PC-9 (cell line): Measurements from ENCODE around the gene TTL. TPM values are rescaled to one million over a fixed set of nuclear protein-coding genes. Genes with fewer than 3 reads are reported as not detected.
"Not testable (repeated sequence)": the region's sequence is repeated elsewhere in the genome, so short reads cannot be mapped to it uniquely, and the experiment has no call there.

Experiments
- BruUV-seq: library from RNA; stranded (reverse); fragments of 400-500 nt; replicated peaks from 2 replicates; lab custom pipeline; 2021; lab: Mats Ljungman, UMichigan
- CTCF ChIA-PET: fragments of 300-600 bp; sonication (Branson Sonifier 250); formaldehyde crosslinking; loops from one replicate; lab custom pipeline; 2022; ENCODE audit warnings: antibody characterized with exemption; lab: Charles Lee
- POLR2A ChIA-PET: fragments of 300-600 bp; sonication (Branson Sonifier 250); formaldehyde crosslinking; loops from one replicate; lab custom pipeline; 2022; ENCODE audit warnings: antibody characterized with exemption; ENCODE audit not compliant: unreplicated experiment; lab: Charles Lee
- DNase-seq, 2 experiments: peaks; one replicate each; pipeline versions ENCODE4 v3.0.0 to v3.0.0-alpha.2; 2015 to 2022; ENCODE audit warnings: mixed read lengths in 1 of 2
- H2AFZ ChIP-seq: fragments of 200-600 bp; sonication (generic); 2 replicates; pipeline ENCODE4 v1.8.1; 2017; ENCODE audit warnings: antibody characterized with exemption
- H3F3A ChIP-seq: fragments of 200-600 bp; sonication (generic); 2 replicates; pipeline ENCODE4 v1.8.1; 2017; ENCODE audit warnings: antibody characterized with exemption, mild to moderate bottlenecking, low read depth; ENCODE audit not compliant: insufficient read depth
- H3K27ac ChIP-seq: fragments of 200-600 bp; sonication (generic); 2 replicates; pipeline ENCODE4 v1.6.1; 2016; ENCODE audit warnings: mixed run types
- H3K27me3 ChIP-seq: fragments of 200-600 bp; sonication (generic); 2 replicates; pipeline ENCODE4 v1.6.1; 2016; ENCODE audit warnings: low read depth, mixed run types; ENCODE audit not compliant: insufficient read depth
- H3K36me3 ChIP-seq: fragments of 200-600 bp; sonication (generic); 2 replicates; pipeline ENCODE4 v1.6.1; 2016; ENCODE audit warnings: low read depth, mixed run types
- H3K4me1 ChIP-seq: fragments of 200-600 bp; sonication (generic); replicated peaks from 2 replicates; pipeline ENCODE4 v1.6.1; 2016; ENCODE audit warnings: mixed run types; ENCODE audit not compliant: insufficient read depth
- H3K4me2 ChIP-seq: fragments of 200-600 bp; sonication (generic); 2 replicates; pipeline ENCODE4 v1.6.1; 2017; ENCODE audit warnings: mixed run types
- H3K4me3 ChIP-seq: fragments of 200-600 bp; sonication (generic); 2 replicates; pipeline ENCODE4 v1.6.1; 2016; ENCODE audit warnings: mixed run types
- H3K79me2 ChIP-seq: fragments of 200-600 bp; sonication (generic); 2 replicates; pipeline ENCODE4 v1.6.1; 2017; ENCODE audit warnings: low read depth, mixed run types
- H3K9me2 ChIP-seq: fragments of 200-600 bp; sonication (generic); 2 replicates; pipeline ENCODE4 v1.8.1; 2017; ENCODE audit warnings: mild to moderate bottlenecking; ENCODE audit not compliant: insufficient read depth
- H3K9me3 ChIP-seq: fragments of 200-600 bp; sonication (generic); 2 replicates; pipeline ENCODE4 v1.8.1; 2016; ENCODE audit warnings: low read depth; ENCODE audit not compliant: insufficient read depth
- H4K20me1 ChIP-seq: fragments of 200-600 bp; sonication (generic); 2 replicates; pipeline ENCODE4 v1.8.1; 2017; ENCODE audit not compliant: insufficient read depth
- CTCF ChIP-seq: fragments of 200-600 bp; sonication (generic); conservative IDR thresholded peaks from 2 replicates; pipeline ENCODE4 v1.6.1; 2017; ENCODE audit warnings: mixed run types, antibody characterized with exemption, mild to moderate bottlenecking, moderate library complexity
- EZH2 ChIP-seq: fragments of 200-600 bp; sonication (generic); IDR thresholded peaks from 2 replicates; pipeline ENCODE4 v1.8.0; 2017; ENCODE audit warnings: antibody characterized with exemption, low read depth
- intact Hi-C: fragments of 100-400 bp; cut with micrococcal nuclease; formaldehyde crosslinking; loops from one replicate; pipeline ENCODE4 v1.10.0; 2022; ENCODE audit not compliant: unreplicated experiment
- total RNA-seq: library from RNA; stranded (reverse); gene quantifications from 2 replicates; pipeline ENCODE4 v1.2.3, GENCODE V29; 2021

The TTL gene
- total RNA-seq, 1 experiment from 2014 or later: 25.4 TPM

GRCh38 chr2:112529757-112530156 is 47.8 kb downstream of the TTL start:
- TF ChIP-seq EZH2 (no peak), CTCF (no peak)

DNA sequence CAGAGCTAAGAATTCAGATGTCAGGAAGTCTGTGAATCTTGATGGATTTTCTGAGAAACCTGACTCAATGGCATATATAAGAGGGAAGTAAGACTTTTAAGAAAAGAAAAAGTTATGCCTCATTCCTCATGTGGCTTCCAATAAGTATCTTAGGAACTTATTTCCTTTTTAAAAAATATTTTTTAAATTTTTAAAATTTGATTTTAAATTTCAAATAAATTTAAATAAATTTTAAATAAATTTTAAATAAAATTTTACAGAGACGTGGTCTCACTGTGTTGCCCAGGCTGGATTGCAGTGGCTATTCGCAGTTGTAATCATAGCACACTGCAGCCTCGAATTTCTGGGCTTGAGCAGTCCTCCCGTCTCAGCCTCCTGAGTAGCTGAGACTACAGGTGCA is 48.8 kb downstream of the TTL start:
- H3K4me2 ChIP-seq: no peak overlapping the region
- H2AFZ ChIP-seq: no peak overlapping the region
- H3K27me3 ChIP-seq: no peaks in the 10 kb centered on the region
- no peak overlapping the region for H3K4me3 ChIP-seq
- no peak for DNase-seq
- H3K27ac ChIP-seq: no peak overlapping the region
- no peaks in the 10 kb centered on the region for H3K9me2 ChIP-seq
- ChIA-PET POLR2A (no interaction called here), CTCF (no interaction called here)
- intact Hi-C loops: no loop called here
- no peaks in the 10 kb centered on the region for H3K9me3 ChIP-seq
- no peaks in the 10 kb centered on the region for H3K36me3 ChIP-seq
- H3K79me2 ChIP-seq: no peaks in the 10 kb centered on the region
- no peaks in the 10 kb centered on the region for H3K4me1 ChIP-seq
- H4K20me1 ChIP-seq: no peaks in the 10 kb centered on the region
- BruUV-seq: no TSS peak
- TF ChIP-seq EZH2 (no peak), CTCF (no peak)
- H3F3A ChIP-seq: no peaks in the 10 kb centered on the region

More at GRCh38 chr2:112529757-112530156, 47.8 kb downstream of the TTL start:
- no peaks in the 10 kb centered on the region for H4K20me1 ChIP-seq
- H3K9me3 ChIP-seq: no peaks in the 10 kb centered on the region
- ChIA-PET POLR2A (no interaction called here), CTCF (no interaction called here)
- H3K27me3 ChIP-seq: no peaks in the 10 kb centered on the region
- no peaks in the 10 kb centered on the region for H3K36me3 ChIP-seq
- no peak overlapping the region for H3K27ac ChIP-seq
- no peak overlapping the region for H2AFZ ChIP-seq
- H3K4me2 ChIP-seq: no peak overlapping the region
- H3K79me2 ChIP-seq: no peaks in the 10 kb centered on the region
- H3K4me1 ChIP-seq: no peaks in the 10 kb centered on the region
- no peaks in the 10 kb centered on the region for H3K9me2 ChIP-seq
- H3K4me3 ChIP-seq: no peak overlapping the region
- DNase-seq: no peak
- intact Hi-C loops: no loop called here
- no TSS peak for BruUV-seq
- no peaks in the 10 kb centered on the region for H3F3A ChIP-seq

GRCh38 chr2:112534826-112535225 is 52.9 kb downstream of the TTL start:
- H3K36me3 ChIP-seq: no peaks in the 10 kb centered on the region
- POLR2A ChIA-PET: no interaction called here
- no peaks in the 10 kb centered on the region for H4K20me1 ChIP-seq
- no peak overlapping the region for H3K4me2 ChIP-seq
- H3K27ac ChIP-seq: no peak overlapping the region
- H3K4me1 ChIP-seq: no peaks in the 10 kb centered on the region
- BruUV-seq: no TSS peak
- no peak overlapping the region for H2AFZ ChIP-seq
- TF ChIP-seq EZH2 (no peak), CTCF (no peak)
- H3K79me2 ChIP-seq: no peaks in the 10 kb centered on the region
- H3K9me2 ChIP-seq: no peaks in the 10 kb centered on the region
- CTCF ChIA-PET: interaction anchor here (0.6 kb wide), 1 partner anchor 103 kb away, joined by 3 read pairs; no protein-coding TSS in a partner anchor
- intact Hi-C loops: no loop called here
- H3K9me3 ChIP-seq: no peaks in the 10 kb centered on the region
- H3F3A ChIP-seq: no peaks in the 10 kb centered on the region
- H3K27me3 ChIP-seq: no peaks in the 10 kb centered on the region
- H3K4me3 ChIP-seq: no peak overlapping the region
- no peak for DNase-seq

- H3K79me2 ChIP-seq, H3F3A ChIP-seq, H3K9me3 ChIP-seq, H3K9me2 ChIP-seq, H3K4me2 ChIP-seq, H4K20me1 ChIP-seq, H3K36me3 ChIP-seq, H3K4me1 ChIP-seq, POLR2A ChIA-PET, CTCF ChIA-PET, BruUV-seq, H3K27me3 ChIP-seq, H3K4me3 ChIP-seq, DNase-seq, H2AFZ ChIP-seq, H3K27ac ChIP-seq, intact Hi-C loops: not testable (repeated sequence)
Observed at GRCh38 chr2:112536665-112537064, 54.7 kb downstream of the TTL start.
